Umbilical cord (tissue), 2 donors: Measurements from ENCODE around the gene LIPC. TPM values are rescaled to one million over a fixed set of nuclear protein-coding genes. Genes with fewer than 3 reads are reported as not detected.

ENCODE experiments used
- DNase-seq: peaks from one replicate; pipeline ENCODE4 v3.0.0-alpha.2; 2015; ENCODE audit warnings: low spot score
- total RNA-seq: library from RNA; depleted of rRNA; stranded (reverse); fragments of >200 nt; gene quantifications from one replicate; pipeline ENCODE4 v1.2.3, GENCODE V29; 2014; ENCODE audit warnings: low replicate concordance; ENCODE audit not compliant: insufficient read depth

The LIPC gene
- total RNA-seq, 1 donor from 2014 or later = 2.9 TPM

GRCh38 chr15:58517682-58518525, 86.1 kb downstream of the LIPC start:
- DNase-seq = no peak

- DNase-seq = no peak
Observed at GRCh38 chr15:58518626-58519025, 86.8 kb downstream of the LIPC start.

- DNase-seq = no peak
Observed at GRCh38 chr15:58519516-58519915, 87.7 kb downstream of the LIPC start.

GRCh38 chr15:58520464-58520863, 88.7 kb downstream of the LIPC start:
- DNase-seq = peak; percentile 31

GRCh38 chr15:58520936-58521292, 89.1 kb downstream of the LIPC start:
- no peak for DNase-seq

- peak; percentile 88 for DNase-seq
Observed at GRCh38 chr15:58521293-58521991, 89.7 kb downstream of the LIPC start.

GRCh38 chr15:58522391-58522790, 90.6 kb downstream of the LIPC start:
- no peak for DNase-seq

- no peak for DNase-seq
Observed at GRCh38 chr15:58522865-58523264, 91.1 kb downstream of the LIPC start.

GRCh38 chr15:58523634-58524033, 91.8 kb downstream of the LIPC start:
- no peak for DNase-seq

GRCh38 chr15:58524247-58524646, 92.5 kb downstream of the LIPC start:
- DNase-seq = no peak

GRCh38 chr15:58525991-58526421, 94.2 kb downstream of the LIPC start:
- no peak for DNase-seq

GRCh38 chr15:58526647-58527192, 94.9 kb downstream of the LIPC start:
- DNase-seq = no peak

GRCh38 chr15:58527573-58528187, 95.9 kb downstream of the LIPC start:
- no peak for DNase-seq

- DNase-seq = peak; percentile 66
Observed at GRCh38 chr15:58528188-58528870, 96.5 kb downstream of the LIPC start.

- DNase-seq = no peak
Observed at GRCh38 chr15:58529041-58529440, 97.2 kb downstream of the LIPC start.

- DNase-seq = no peak
Observed at GRCh38 chr15:58530056-58530590, 98.3 kb downstream of the LIPC start.

- no peak for DNase-seq
Observed at GRCh38 chr15:58532126-58532525, 100.3 kb downstream of the LIPC start.

GRCh38 chr15:58534556-58534955, 102.8 kb downstream of the LIPC start:
- no peak for DNase-seq

GRCh38 chr15:58535337-58535736, 103.5 kb downstream of the LIPC start:
- no peak for DNase-seq

- DNase-seq = no peak
Observed at GRCh38 chr15:58535894-58536293, 104.1 kb downstream of the LIPC start.

GRCh38 chr15:58536414-58536813, 104.6 kb downstream of the LIPC start:
- no peak for DNase-seq
